HG03521 (cell line): ENCODE measurements around the gene DLG2.

Experiments
- ATAC-seq: cut with Tn5 transposase; IDR thresholded peaks from one replicate; pipeline ENCODE4 v1.9.1; 2021; ENCODE audit warnings: mild to moderate bottlenecking, moderate library complexity; ENCODE audit not compliant: unreplicated experiment

DLG2 gene

DNA sequence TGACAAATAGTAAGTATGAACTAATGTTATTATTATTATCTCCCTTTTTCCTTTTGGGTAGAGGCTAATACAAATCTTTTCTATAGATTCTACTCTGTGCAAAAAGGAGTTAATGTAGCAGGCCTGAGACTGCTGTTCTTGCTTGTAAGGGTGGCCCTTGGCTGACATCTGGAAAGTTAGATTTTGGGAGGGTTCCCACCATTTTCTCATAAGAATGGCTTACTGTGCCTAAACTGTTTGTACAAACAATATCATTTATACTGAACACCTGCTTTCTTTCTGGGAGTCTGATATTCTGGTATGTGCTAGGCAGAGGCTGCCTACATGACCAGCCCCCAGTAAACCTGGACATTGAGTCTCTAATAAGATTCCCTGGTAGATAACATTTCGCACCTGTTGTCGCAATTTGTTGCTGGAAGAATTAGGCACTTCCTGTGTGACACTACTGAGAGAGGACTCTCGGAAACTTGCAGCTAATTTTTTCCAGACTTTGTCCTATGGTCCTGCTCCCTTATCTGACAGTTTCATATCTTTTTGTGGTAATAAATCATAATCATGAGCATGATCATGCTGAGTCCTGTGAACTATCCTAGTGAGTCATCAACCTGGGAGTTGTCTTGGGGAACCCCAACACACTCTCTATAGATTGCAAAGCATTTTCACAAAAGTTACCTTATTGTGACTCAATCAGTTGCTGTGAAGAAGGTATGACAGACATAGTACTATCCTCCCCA is 2083.3 kb downstream of the DLG2 start:
- ATAC-seq, result no peak

DNA sequence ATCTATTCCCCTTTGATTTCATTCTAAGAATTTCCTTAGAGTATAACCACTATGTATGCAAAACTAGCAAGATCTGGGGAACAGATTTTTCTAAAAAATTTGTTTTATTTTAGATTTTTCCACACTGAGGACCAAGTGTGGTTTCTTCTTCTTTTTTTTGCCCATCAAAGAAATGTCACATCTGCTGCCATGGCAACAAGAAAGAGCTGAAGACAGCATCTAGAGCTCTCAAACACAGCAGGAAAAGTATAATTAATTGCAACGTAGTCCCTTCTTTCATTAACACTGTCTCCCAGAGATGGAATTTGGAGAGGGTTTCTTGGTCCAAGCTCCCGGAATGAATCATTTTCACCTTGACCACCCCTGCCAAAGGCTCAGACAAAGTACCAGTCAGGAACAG is 2084.3 kb downstream of the DLG2 start:
- ATAC-seq, result no peak

DNA sequence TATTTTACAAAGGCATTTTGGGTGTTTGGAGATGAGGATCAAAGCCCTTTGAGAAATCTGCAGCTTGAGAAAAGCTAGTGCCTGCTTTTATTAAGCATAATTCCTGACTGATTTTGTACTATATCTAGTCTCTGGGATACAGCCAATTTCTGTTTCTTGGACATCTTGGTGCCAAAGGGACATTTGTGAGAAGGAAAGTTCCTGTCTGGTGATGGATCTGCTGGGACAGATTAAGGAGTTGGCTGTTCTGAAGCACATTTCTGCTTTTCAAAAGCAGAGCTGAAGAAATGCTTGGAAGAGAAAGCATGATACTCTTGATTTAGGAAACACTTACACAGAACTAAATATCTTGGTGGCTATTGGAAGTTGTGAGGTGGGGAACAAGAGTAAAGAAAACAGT is 2086.4 kb downstream of the DLG2 start:
- no peak for ATAC-seq

DNA sequence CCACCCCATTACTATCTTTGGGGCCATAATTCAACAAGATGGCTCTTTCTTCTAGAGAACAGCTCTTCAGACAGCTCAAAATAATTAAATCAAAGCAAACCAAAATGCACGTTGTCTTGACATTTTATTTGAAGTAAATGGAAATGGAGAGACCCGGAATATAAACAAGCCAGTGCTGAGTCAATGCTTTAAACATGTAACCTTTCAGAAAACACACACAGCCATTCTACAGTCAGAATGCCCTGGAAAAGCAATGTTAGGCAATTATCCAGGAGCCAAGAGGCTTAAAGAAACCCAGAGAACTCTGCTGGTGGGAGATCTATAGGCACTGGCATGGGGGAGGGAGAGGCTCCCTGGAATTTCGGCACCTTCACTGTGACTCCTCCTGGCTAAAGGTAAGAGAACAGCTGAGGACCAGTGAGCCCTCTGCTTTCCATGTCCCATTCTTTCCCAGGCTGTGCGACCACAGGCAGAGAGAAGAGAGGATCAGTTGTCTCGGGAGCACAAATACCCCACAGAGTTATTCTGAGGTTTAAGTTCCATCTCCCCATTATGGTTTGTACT is 2086.9 kb downstream of the DLG2 start:
- ATAC-seq, result no peak

DNA sequence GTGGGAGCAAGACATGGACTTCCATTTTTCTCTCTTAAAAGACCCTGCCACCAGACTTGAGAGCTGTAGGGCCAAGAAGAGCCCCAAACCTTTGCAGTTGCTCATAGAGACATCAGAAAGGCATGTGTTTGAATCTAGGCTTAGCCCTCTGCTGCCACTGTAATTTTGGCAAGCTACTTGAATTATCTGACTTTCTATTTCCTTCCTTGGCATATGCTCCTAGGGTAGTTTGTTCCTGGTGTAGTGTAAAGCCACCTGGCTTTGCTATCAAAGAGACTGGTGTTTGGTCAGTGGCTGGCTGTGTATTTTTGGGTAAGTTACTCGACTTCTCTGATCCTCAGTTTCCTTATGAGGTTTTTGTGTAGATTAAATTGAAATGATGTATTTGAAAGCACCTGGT is 2088.9 kb downstream of the DLG2 start:
- no peak for ATAC-seq

DNA sequence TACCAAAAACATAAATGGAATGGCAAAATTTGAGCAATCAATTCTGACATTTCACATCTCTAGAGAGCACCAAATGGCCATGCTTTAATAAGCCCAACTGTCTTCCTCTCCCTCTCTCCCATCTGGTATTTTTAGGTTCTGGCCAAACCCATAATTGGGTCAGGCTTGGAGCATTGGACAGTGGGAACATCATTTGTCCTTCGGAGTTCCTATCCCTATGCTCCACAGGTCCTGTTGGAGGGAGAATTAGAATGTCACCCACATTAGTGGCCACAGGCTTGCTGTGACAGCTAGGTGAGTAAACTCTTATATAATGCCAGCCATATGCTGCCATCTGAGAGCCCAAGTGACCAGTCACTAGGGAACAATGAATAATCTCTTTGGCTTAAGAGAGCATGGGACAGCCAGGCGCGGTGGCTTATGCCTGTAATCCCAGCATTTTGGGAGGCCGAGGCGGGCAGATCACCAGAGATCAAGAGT is 2090.0 kb downstream of the DLG2 start:
- no peak for ATAC-seq

DNA sequence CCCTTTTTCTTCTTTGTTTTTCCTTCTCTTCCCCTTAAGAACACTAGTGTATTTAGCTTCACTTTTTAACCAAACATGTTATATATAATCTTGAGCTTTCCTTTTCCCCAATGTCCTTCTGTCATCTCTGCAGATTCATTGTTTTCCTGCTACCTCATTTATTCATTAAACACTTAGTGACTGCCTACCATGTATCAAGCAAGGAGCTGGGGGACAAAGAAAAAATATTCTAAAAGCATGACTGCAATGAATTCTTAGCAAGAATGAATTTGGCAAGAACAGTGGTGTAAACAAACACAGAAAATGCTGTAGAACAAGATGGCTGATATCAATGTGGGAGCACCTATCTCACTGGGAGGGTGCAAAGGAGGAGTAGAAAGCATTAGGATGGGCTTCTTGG is 2094.0 kb downstream of the DLG2 start:
- no peak for ATAC-seq

DNA sequence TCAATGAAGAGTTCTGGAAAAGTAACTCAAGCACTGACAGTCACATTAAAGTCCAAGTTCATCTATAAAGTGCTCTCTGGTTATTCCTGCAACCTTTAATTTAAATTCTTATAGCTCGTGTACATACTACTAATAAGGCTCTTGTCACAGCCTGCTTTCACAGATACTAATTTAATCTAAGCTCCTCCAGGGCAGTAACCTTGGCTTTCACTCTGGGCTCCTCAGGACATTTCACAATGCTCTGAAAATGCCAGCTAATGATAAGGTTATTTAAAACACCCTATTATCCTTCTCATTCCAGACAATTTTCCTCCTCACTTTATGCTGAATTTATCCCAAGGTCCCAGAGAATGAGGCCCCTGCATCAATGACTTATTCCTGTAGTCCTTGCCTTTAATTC is 2098.3 kb downstream of the DLG2 start:
- no peak for ATAC-seq

DNA sequence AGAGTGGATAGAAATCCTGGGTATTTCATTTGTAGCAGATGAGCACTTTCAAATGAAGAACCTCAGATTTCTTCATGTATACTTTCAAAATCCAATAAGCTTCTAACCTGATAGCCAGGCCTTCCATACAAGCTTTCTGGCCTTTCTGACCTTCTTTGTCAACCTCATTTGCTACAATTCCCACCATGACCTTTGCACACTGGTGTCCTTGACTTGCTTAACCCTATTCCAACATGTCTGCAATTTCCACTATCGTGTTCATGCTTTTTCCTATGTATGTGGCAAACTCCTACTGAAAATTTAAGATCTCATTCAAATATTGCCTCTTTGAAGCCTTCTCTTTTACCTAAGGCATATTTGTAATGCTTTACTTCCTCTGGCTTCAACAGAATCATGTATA is 2098.9 kb downstream of the DLG2 start:
- ATAC-seq, result no peak

DNA sequence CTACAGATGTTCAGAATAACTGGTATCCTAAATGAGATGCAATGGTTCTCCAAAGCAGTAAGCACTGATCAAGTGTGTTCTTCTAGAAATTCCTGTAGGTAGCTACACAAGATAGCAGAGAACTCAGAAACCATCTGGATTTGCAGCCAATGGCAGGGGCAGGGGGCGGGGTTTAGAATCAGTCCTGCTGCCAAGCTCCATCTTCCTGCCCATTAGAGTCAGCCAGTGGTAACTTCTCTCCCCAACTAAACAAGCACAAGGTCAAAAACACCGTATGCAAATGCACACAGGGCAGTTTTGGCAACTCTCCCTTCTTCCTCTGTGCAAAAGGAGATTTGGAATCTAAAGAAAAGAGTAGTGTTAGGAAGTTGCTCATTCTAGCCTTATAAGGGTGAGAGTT is 2103.5 kb downstream of the DLG2 start:
- no peak for ATAC-seq

DNA sequence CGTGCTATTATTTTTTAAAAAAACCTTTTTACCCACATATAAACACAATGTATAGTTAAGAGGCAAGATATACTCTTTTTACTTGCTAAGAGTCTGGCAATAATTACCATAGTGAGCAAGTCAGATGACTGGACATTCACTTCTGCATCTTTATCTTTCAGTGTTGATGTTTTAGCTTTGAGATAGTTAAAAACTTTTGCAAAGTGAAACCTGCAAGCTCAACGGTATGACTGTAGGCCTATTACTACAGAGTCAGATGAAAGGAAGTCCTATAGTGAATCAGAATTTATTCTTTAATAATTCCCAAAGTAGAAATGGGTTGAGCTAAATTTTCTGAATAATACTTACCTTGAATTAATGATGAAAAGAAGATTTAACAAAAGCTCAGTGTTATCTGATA is 2104.2 kb downstream of the DLG2 start:
- no peak for ATAC-seq

DNA sequence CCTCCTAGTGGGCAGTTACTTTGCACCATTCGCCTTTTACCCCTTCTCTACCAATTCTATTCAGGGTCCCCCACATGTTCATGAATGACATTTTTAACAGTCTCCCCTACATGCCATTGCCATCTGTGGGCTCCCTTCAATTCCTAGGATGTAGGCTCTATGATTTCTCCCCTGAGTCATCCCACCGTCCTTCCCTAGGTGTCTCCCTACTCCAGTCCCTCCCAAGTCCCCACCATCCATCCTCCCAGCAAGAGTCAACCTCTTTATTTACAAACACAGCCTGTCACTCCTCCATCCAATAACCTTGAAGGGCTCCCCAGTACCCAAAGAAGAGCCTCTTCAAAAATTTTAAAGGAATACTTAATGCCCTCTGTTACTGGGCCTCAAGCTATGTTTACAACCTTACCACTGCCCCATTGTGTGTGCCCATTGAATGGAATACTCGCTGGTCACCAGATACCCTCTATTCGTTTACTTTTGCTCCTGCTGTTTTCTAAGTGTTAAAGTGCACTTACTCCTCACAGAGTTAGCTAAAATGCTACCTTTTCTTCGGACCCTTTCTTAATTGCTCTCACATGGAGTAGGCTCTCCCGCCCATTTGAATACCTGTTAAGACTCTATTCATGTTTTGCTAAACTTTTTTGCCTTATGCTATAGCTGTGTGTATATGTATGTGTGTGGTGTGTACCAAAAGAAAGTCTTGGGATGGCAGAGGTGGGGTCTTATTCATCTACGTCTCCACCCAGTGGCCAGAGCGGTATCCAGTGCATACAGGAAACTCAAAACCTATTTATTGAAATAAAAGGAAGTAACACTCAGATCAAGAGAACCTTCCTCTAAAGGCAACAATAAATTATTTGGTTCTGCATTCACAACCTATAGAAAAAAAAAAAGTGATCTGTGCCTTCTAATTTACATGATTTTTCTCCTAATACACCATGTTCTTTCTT is 2105.2 kb downstream of the DLG2 start:
- no peak for ATAC-seq

DNA sequence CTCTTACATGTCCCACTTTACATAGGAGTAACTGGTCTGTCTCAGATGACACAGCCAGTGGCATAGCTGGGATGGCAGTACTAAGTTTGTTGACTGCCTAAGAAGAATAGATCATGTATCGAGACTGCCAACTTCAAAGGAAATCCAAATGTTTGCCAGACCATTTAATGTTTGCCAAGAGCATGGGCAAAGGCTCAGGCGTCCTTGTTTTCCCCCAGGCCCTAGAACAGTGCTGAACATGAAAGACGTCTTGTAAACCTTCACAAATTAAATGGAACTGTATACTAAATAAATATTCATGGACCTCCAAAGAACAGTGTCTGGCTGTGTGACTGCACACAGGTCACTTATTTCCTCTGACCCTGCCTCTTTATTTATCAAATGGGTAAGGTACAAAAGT is 2106.3 kb downstream of the DLG2 start:
- ATAC-seq, result no peak

DNA sequence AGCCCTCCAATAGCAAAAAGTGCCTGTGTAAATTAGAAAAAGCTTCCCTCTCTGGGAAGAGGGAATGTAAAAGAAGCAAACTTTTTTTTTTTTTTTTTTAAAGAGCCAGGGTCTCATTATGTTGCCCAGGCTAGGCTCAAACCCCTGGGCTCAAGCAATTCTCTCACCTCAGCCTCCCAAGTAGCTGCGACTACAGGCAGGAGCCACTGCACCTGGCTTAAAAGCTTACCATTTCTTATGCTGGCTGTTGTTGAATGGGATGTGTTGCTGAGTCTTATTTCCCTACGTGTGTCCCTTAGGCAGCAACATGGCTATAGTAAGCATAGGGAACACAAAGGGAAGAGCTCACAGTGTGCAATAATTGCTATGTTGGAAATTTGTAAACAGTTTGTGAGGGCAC is 2115.5 kb downstream of the DLG2 start:
- no peak for ATAC-seq

DNA sequence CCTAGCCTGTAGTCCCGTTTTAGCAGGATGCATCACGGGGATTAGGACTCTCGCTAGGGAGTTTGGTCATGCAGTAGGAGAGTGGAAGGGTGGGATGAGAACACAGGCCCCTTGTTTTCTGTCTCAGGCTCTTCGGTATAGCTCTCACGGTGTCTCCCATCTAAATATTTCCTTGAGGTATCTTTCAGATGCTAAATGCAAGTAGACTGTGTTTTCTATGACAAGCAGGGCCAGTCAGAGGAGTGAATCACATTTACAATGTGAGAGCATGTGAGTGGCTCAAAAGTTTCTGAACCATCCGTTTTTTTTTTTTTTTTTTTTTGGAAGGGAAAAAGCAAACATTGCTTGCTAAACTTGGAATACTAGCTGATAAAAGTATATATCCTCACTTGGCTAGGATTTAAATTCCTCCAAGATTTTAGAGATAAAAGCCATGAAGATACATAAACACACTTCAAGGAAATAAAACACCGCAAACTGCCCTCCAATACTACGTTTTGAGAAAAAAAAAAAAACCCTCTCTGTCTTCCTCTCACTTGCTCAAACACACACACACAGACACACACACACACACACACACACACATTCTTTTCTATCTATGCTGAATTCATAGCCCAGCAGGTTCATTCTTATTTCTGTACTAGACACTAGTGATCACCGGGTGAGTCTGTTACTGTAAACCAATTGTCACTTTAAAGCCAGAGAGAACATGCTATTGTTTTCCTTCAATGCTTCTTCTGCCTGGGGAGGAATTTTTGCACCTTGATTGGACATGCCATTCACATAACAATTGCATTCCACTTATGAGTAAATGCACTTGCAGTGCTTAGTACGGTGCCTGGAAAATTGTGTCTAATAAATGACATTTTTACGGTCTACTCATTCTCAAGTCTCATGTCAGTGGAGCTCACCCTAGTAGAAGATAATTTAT is 2116.3 kb downstream of the DLG2 start:
- ATAC-seq, result no peak

DNA sequence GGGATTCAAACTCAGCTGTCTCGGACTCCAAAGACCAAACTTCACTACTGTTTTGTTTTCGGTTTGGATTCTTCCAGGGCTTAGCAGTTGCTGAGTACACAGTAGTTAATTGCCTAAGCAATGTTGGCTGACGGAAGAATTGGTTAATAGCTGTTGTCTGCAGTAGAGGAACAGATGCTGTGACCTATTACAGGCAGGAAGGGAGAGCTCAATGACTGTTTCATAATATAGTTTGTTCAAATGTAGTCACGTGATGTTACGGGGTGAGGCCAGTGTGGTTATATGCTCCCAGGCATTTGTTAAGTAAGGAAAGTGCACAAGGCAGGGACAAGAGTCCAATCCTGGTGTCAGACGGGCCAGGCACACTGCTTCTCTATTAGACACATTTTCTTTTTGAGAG is 2118.3 kb downstream of the DLG2 start:
- ATAC-seq, result no peak

DNA sequence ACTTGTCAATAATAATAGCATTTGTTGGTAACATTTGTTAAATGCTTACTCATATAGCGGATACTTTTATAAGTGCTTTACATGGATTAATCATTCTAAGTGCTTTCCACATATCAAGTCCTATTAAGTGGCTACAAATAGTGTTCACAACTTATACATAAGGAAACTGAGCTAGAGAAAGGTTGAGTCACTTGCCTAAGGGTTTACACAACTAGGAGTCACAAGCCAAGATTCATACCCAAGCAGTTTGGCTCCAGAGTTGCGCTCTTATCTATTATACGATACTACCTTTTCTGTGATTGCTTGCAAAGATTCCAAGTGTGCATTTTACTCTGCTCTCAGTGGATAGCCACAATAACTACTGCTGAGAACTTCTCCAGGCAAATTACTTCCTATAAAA is 2125.1 kb downstream of the DLG2 start:
- ATAC-seq, result no peak

DNA sequence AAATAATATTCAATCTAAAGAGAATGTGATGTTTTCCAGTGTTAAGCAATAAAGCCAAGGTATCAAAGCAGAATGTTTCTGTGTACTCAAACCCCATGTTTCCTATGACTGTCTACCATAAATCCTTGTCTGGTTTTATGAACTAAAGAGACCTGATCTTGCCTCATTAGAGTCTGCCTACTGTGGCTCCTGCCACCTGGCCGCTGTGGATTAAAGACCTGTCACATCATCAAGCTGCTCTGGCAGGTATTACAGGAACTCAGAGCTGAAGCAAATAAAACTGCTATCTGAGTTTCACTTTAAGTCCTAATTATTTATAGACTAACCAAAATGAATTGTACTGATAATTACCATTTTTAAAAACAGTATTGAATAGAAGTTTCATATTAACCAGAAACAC is 2133.2 kb downstream of the DLG2 start:
- no peak for ATAC-seq

DNA sequence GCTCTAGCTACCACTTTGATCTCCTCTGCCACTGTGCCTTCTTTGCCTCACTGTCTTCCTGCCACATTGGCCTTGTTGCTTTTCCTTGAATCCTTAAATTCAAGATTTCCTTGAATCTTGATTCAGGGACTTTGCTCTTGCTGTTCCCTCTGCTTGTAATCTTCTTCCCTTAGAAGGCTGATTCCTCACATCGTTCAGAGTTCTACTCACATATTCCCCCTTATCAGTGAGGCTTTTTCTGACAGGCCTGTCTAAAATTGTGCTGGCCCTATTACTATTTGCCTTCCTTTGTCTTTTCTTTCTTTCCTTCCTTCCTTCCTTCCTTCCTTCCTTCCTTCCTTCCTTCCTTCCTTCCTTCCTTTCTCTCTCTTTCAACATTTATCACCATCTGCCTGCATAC is 2134.1 kb downstream of the DLG2 start:
- no peak for ATAC-seq

DNA sequence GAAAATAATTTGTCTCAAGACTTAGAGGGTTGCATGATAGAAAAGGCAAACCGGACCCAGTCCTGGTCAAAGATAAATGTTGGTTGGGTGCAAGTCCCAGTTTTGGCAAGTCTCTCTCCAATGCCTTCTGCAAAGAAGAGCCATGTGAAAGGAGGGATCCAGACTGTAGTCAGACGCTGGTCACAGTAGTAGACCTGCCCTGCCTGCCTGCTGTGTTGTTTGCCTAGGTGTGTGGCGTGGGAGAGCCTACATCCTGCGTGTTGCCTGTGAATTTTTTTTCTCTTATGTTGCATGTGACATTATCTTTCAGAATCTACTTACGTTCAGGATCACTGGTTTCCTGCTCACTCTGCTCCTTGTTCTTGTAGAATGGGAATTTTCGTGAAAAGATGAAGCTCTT is 2143.3 kb downstream of the DLG2 start:
- no peak for ATAC-seq

DNA sequence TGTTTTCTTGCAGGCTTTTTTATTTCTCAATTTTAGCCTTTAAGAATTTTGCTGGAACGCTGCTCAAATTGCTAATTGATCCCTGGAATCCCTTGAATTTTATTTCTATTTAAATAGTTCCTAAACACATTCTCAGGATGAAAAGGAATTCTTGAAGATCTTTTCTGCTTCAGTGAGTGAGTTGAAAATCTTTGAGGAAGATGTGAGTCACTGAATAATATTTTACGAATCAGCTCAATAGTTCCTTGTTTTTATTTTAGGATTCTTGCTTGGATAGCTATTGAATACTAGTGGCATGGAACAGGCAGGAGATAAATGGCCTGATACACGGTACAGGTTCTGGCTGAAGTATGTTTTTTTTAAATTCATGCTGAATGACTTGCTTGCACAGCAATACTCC is 2146.3 kb downstream of the DLG2 start:
- no peak for ATAC-seq
